Motor neuron (in vitro differentiated cells): ENCODE measurements around the gene VPS41. TPM values are rescaled to one million over a fixed set of nuclear protein-coding genes. Genes with fewer than 3 reads are reported as not detected.

Experiments used
- ATAC-seq, 8 experiments: fragments of 200-7000 bp; cut with Tn5 transposase; replicated peaks in 6 of 8; 2 replicates each; pipeline ENCODE4 v1.8.0; 2021; ENCODE audit warnings: mild to moderate bottlenecking in 8 of 8, moderate library complexity in 8 of 8
- H3K27ac ChIP-seq, 2 donors: fragments of 250-450 bp; sonication (Bioruptor Pico); 2 replicates each; pipeline ENCODE4 v1.9.0; 2021; ENCODE audit warnings: antibody characterized with exemption in 2 of 2, mild to moderate bottlenecking in 2 of 2, moderate library complexity in 1 of 2
- H3K4me1 ChIP-seq, 2 donors: fragments of 250-450 bp; sonication (Bioruptor Pico); replicated peaks in 1 of 2; 2 replicates each; pipeline ENCODE4 v1.6.1; 2021; ENCODE audit warnings: antibody characterized with exemption in 2 of 2, mild to moderate bottlenecking in 2 of 2, moderate library complexity in 1 of 2
- H3K4me3 ChIP-seq, 5 donors: fragments of 250-450 bp; sonication (Bioruptor Pico); 2 replicates each; pipeline ENCODE4 v1.9.0; 2021; ENCODE audit warnings: antibody characterized with exemption in 5 of 5, mild to moderate bottlenecking in 5 of 5, moderate library complexity in 4 of 5
- WGBS, 10 experiments: fragments of 450-650 bp; shearing (Covaris generic); methylation state at CpG; one replicate each; pipeline ENCODE4 v1.0.0; 2022; 5-methylcytosine and 5-hydroxymethylcytosine counted together
- in situ Hi-C, 9 experiments: fragments of 400-800 bp; cut with MboI; loops; one replicate each; pipeline ENCODE4 v1.15.0; 2021; ENCODE audit warnings: low sequenced_read_pairs in 9 of 9, low pct_unique_long_range_greater_than_20kb in 2 of 9; ENCODE audit not compliant: unreplicated experiment in 9 of 9
- total RNA-seq, 8 experiments: library from RNA; unstranded; fragments of 300-600 nt; gene quantifications; 2 replicates each; pipeline versions ENCODE4 v1.2.3 to v1.2.4, GENCODE V29; 2022

Gene VPS41
- total RNA-seq, 8 experiments from 2014 or later, result 32.6 to 68.3 (median 52.4) TPM

GRCh38 chr7:38893061-38893460, 15.9 kb downstream of the VPS41 start:
- in situ Hi-C loops, result no loop called here
- 15 to 100% (median 96%) methylated on average over 1 to 3 of the region's 3 CpGs; no CpG with 5 or more reads in 3 of the 10 experiments for WGBS, 10 experiments
- Histone ChIP-seq H3K4me1 (no peaks in the 10 kb centered on the region), H3K27ac (no peak overlapping the region), H3K4me3 (no peak overlapping the region)
- ATAC-seq, result peak in 3 of 8 experiments; percentile 59 to 98 (median 80)

GRCh38 chr7:38890597-38890996, 18.4 kb downstream of the VPS41 start:
- in situ Hi-C loops, result no loop called here

GRCh38 chr7:38889872-38890432, 19.0 kb downstream of the VPS41 start:
- Histone ChIP-seq H3K4me3 (no peak overlapping the region), H3K27ac (no peak overlapping the region), H3K4me1 (no peaks in the 10 kb centered on the region)
- in situ Hi-C loops, result no loop called here
- ATAC-seq, result no peak
- WGBS, 10 experiments, result 77 to 99% (median 89%) methylated on average over 1 to 5 of the region's 5 CpGs

More at GRCh38 chr7:38890597-38890996, 18.4 kb downstream of the VPS41 start:
- ATAC-seq, result no peak
- Histone ChIP-seq H3K27ac (no peak overlapping the region), H3K4me3 (no peak overlapping the region), H3K4me1 (no peaks in the 10 kb centered on the region)
- 40 to 82% (median 67%) methylated on average over 1 to 6 of the region's 6 CpGs; no CpG with 5 or more reads in 1 of the 10 experiments for WGBS, 10 experiments

GRCh38 chr7:38889079-38889478, 19.9 kb downstream of the VPS41 start:
- in situ Hi-C loops, result no loop called here

DNA sequence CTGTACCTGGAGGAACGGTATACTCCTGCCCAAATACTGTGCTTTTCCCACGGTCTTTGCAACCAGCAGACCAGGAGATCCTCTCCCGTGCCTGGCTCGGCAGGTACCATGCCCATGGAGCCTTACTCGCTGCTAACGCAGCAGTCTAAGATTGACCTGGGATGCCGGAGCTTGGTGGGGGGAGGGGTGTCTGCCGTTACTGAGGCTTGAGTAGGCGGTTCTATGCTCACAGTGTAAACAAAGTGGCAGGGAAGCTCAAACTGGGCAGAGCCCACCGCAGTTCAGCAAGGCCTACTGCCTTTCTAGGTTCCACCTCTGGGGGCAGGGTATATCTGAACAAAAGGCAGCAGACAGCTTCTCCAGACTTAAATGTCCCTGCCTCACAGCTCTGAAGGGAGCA, 22.7 kb downstream of the VPS41 start:
- no peak for ATAC-seq
- Histone ChIP-seq H3K4me3 (no peak overlapping the region), H3K4me1 (no peaks in the 10 kb centered on the region), H3K27ac (no peak overlapping the region)
- WGBS, 10 experiments, result 93 to 95% methylated on average over 7 to 8 of the region's 10 CpGs; no CpG with 5 or more reads in 8 of the 10 experiments
- in situ Hi-C loops, result no loop called here

More at GRCh38 chr7:38889079-38889478, 19.9 kb downstream of the VPS41 start:
- Histone ChIP-seq H3K27ac (no peak overlapping the region), H3K4me1 (no peaks in the 10 kb centered on the region), H3K4me3 (no peak overlapping the region)
- ATAC-seq, result no peak
- WGBS, 10 experiments, result 7 to 100% (median 100%) methylated on average over 1 of the region's 1 CpG; no CpG with 5 or more reads in 1 of the 10 experiments

GRCh38 chr7:38883706-38884105, 25.3 kb downstream of the VPS41 start:
- 83 to 100% (median 100%) methylated on average over 1 of the region's 1 CpG for WGBS, 10 experiments
- ATAC-seq, result no peak
- in situ Hi-C loops, result no loop called here
- Histone ChIP-seq H3K4me3 (no peak overlapping the region), H3K27ac (no peak overlapping the region), H3K4me1 (no peaks in the 10 kb centered on the region)

GRCh38 chr7:38881947-38882684, 26.9 kb downstream of the VPS41 start:
- ATAC-seq, result no peak
- H3K4me1 ChIP-seq, result no peaks in the 10 kb centered on the region
- no peak overlapping the region for H3K4me3 ChIP-seq
- 0 to 100% (median 60%) methylated on average over 1 to 2 of the region's 2 CpGs; no CpG with 5 or more reads in 5 of the 10 experiments for WGBS, 10 experiments
- in situ Hi-C loops, result no loop called here
- no peak overlapping the region for H3K27ac ChIP-seq

DNA sequence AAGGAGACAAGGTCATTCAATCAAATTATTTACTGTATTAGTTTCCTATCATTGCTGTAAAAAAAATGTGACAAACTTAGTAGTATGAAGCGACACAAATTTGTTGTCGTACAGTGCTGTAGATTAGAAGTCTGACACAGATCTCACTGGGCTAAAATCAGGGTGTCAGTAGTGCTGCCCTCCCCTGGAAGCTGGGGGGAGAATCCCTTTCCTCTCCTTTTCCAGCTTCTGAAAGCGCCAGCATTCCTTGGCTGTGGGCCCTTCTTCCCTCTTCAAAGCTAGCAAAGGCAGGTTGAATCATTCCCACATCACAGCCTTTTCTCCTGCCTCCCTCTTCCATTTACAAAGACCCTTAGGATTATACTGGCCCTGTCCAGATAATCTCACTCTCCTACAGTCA, 28.0 kb downstream of the VPS41 start:
- no peak overlapping the region for H3K27ac ChIP-seq
- ATAC-seq, result no peak
- 80 to 100% (median 95%) methylated on average over 1 to 3 of the region's 3 CpGs; no CpG with 5 or more reads in 2 of the 10 experiments for WGBS, 10 experiments
- H3K4me3 ChIP-seq, result no peak overlapping the region
- no peaks in the 10 kb centered on the region for H3K4me1 ChIP-seq
- in situ Hi-C loops, result no loop called here

DNA sequence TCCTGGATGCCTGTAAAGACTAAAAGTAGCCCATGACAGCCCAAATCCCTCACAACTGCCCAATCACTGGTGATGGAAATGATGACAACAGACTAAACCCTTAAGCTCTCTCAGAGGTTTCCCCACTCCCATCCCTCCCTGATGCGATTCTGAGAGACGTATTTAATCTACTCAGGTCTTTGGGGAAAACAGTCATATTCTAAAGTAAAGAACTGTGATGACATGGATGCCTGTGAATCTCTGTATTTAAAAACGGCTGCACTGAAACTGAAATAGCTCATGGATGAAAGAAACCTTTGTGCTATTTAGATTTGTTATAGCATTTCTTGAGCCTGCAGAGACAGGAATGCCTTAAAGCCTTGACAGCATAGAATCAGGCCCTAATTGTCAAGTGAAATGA, 28.5 kb downstream of the VPS41 start:
- Histone ChIP-seq H3K4me1 (no peaks in the 10 kb centered on the region), H3K27ac (no peak overlapping the region), H3K4me3 (no peak overlapping the region)
- in situ Hi-C loops, result no loop called here
- WGBS, 10 experiments, result 80 to 100% (median 83%) methylated on average over 1 to 3 of the region's 3 CpGs; no CpG with 5 or more reads in 1 of the 10 experiments
- peak in 1 of 8 experiments; percentile 31 for ATAC-seq

DNA sequence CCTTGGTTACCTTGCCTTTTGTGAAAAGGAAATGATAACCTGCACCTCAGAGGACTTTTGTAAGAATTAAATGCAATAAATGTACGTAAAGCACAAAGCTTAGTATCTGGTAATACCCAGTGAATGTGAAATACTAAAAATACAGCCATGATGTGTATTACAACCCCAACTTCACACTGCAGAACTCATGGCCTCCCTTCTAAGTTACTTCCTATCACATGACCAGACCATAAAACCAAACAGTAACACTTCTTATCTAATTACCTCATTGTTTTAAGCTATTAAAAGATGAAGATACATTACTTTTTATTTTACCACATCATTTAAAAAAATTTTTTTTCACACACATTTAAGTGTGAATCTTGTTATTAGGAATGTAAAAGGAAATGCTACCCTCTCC, 29.0 kb downstream of the VPS41 start:
- WGBS, 10 experiments, result 83 to 100% (median 100%) methylated on average over 1 of the region's 1 CpG; no CpG with 5 or more reads in 2 of the 10 experiments
- Histone ChIP-seq H3K27ac (no peak overlapping the region), H3K4me1 (no peaks in the 10 kb centered on the region), H3K4me3 (no peak overlapping the region)
- no peak for ATAC-seq
- in situ Hi-C loops, result no loop called here

DNA sequence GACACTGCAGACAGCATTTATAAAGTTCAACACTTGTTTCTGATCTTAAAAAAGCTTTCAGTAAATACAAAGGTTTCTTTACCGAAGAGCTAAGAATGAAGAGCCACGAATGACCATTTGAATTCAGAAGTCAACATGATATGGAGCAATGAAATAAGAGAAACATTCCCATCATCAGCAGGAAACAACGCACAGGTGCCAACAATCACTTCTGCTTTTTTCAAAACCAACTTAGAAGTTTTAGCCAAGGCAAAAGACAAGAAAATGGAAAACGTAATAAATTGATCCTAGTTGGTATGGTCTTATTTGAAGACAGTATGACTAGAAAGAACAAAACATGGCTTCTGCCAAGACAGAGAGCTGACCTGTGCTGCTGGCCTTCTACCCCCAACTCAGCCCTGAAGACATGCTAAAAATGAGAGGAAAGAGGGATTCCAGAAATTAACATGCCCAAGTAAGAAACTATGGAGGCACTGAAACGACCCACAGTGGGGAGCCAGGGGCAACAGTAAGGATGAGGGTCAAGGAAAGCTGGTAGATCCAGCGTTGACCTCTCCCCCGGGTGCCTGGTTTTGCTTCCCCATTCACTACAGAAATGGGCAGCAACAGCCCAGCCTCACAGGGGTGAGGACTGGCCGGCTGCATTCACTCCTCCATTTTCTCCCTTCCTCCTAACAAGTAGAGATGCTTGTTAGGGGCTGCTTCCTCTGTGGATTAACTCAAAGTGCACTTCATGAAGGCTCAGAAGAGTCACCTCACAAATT, 30.1 kb downstream of the VPS41 start:
- 84 to 100% (median 93%) methylated on average over 1 to 7 of the region's 8 CpGs for WGBS, 10 experiments
- Histone ChIP-seq H3K27ac (no peak overlapping the region), H3K4me3 (no peak overlapping the region), H3K4me1 (peaks cover 0 to 4% of the 10 kb centered on the region in 2 donors)
- no peak for ATAC-seq
- in situ Hi-C loops, result no loop called here

DNA sequence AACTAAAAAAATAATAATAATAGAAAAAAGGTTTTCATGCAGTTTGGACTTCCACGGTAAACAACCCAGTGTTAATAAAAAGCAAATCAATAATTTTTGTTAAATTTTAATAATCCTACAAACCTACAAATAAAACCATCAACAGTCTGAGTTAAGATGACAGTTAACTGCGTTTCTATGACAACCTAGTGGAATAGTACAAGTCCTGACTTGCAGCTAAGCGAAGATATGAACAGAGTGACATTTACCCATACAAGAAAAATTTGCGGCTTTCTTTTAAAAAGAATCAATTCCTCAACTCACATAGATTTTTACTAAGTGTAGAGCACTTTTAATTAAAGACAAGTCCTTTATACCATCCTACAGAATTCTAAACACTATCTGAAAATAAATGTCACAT, 35.6 kb downstream of the VPS41 start:
- ATAC-seq, result peak in 1 of 8 experiments; percentile 15
- Histone ChIP-seq H3K27ac (no peak overlapping the region), H3K4me3 (no peak overlapping the region), H3K4me1 (peaks cover 0 to 9% of the 10 kb centered on the region in 2 donors)
- WGBS, 10 experiments, result 72 to 100% (median 92%) methylated on average over 2 to 4 of the region's 4 CpGs
- in situ Hi-C loops, result no loop called here

DNA sequence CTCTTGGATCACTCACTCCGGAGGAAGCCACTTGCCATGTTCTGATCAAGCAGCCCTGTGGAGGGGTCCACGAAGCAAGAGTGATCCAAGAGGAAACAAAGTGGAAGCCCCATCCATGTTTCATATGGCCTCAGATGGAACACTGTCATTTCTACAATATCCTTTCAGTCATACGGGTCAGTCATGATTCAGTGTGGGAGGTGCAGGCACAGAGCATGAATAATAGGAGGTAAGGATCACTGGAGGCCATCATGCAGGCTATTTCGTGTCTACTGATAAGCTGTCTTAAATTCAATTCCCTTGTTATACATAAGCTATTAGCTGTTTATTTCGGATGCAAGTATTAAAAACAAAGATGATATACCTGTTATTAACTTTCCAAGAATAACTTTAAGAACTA, 36.8 kb downstream of the VPS41 start:
- peak in 1 of 8 experiments; percentile 26 for ATAC-seq
- in situ Hi-C loops, result no loop called here
- H3K4me1 ChIP-seq, result peaks cover 0 to 9% of the 10 kb centered on the region in 2 donors
- H3K4me3 ChIP-seq, result no peak overlapping the region
- 63 to 100% (median 91%) methylated on average over 1 to 5 of the region's 5 CpGs for WGBS, 10 experiments
- no peak overlapping the region for H3K27ac ChIP-seq
